GM12892 (cell line): ENCODE data around the gene GPC5.

ENCODE experiments used
- POLR2A ChIP-seq: IDR thresholded peaks from 2 replicates; pipeline ENCODE4 v1.6.1; 2011; ENCODE audit warnings: low read depth, low read length, control low read depth
- POLR2AphosphoS5 ChIP-seq: IDR thresholded peaks from 2 replicates; pipeline ENCODE4 v1.6.1; 2011; ENCODE audit warnings: low read depth, low read length, control low read depth

GRCh38 chr13:92355213-92355612 is 956.8 kb downstream of the GPC5 start:
- TF ChIP-seq POLR2AphosphoS5 (no peak), POLR2A (no peak)
